HepG2 (cell line): ENCODE data around the gene SP9. TPM values are rescaled to one million over a fixed set of nuclear protein-coding genes. Genes with fewer than 3 reads are reported as not detected.

ENCODE experiments used
- EED ChIP-seq: sonication (generic); formaldehyde crosslinking; IDR thresholded peaks from 2 replicates; pipeline ENCODE4 v1.5.0; 2020; ENCODE audit warnings: mild to moderate bottlenecking, missing genetic modification reagents
- GATAD1 ChIP-seq: IDR thresholded peaks from 2 replicates; pipeline ENCODE4 v1.6.1; 2016; ENCODE audit warnings: missing genetic modification reagents, missing compliant biosample characterization
- JDP2 ChIP-seq: sonication (generic); formaldehyde crosslinking; IDR thresholded peaks from 2 replicates; pipeline ENCODE4 v1.8.1; 2022; ENCODE audit warnings: missing genetic modification reagents, borderline replicate concordance
- KLF12 ChIP-seq: sonication (generic); formaldehyde crosslinking; IDR thresholded peaks from 2 replicates; pipeline ENCODE4 v1.4.0; 2020; ENCODE audit warnings: missing genetic modification reagents, borderline replicate concordance
- MEIS2 ChIP-seq: sonication (generic); formaldehyde crosslinking; IDR thresholded peaks from 2 replicates; pipeline ENCODE4 v1.9.0; 2021; ENCODE audit warnings: mild to moderate bottlenecking, missing genetic modification reagents
- MTA1 ChIP-seq: sonication (generic); formaldehyde crosslinking; IDR thresholded peaks from 2 replicates; pipeline ENCODE4 v1.4.0; 2020; ENCODE audit warnings: missing genetic modification reagents, mild to moderate bottlenecking, borderline replicate concordance
- MXD4 ChIP-seq: IDR thresholded peaks from 2 replicates; pipeline ENCODE4 v1.6.1; 2016; ENCODE audit warnings: mild to moderate bottlenecking, missing biosample characterization, missing genetic modification reagents
- MZF1 ChIP-seq: sonication (generic); formaldehyde crosslinking; IDR thresholded peaks from 2 replicates; pipeline ENCODE4 v1.8.1; 2023; ENCODE audit warnings: mild to moderate bottlenecking, missing genetic modification reagents, borderline replicate concordance
- NCOR1 ChIP-seq: fragments of 200-600 bp; sonication (generic); IDR thresholded peaks from 2 replicates; pipeline ENCODE4 v1.7.0; 2017; ENCODE audit warnings: antibody characterized with exemption, low read length, borderline replicate concordance
- NFKB2 ChIP-seq: sonication (generic); formaldehyde crosslinking; IDR thresholded peaks from 2 replicates; pipeline ENCODE4 v1.4.0; 2020; ENCODE audit warnings: missing genetic modification reagents, borderline replicate concordance
- POGZ ChIP-seq: sonication (generic); formaldehyde crosslinking; IDR thresholded peaks from 2 replicates; pipeline ENCODE4 v1.4.0; 2020; ENCODE audit warnings: mild to moderate bottlenecking, missing genetic modification reagents
- RNF2 ChIP-seq: fragments of 450-650 bp; conservative IDR thresholded peaks from 2 replicates; pipeline ENCODE4 v1.6.1; 2016; ENCODE audit warnings: low read depth
- SALL1 ChIP-seq: sonication (generic); formaldehyde crosslinking; IDR thresholded peaks from 2 replicates; pipeline ENCODE4 v1.8.0; 2022; ENCODE audit warnings: mild to moderate bottlenecking, missing genetic modification reagents
- STAG1 ChIP-seq: sonication (generic); formaldehyde crosslinking; IDR thresholded peaks from 2 replicates; pipeline ENCODE4 v1.4.0; 2020; ENCODE audit warnings: missing genetic modification reagents
- ZNF253 ChIP-seq: sonication (generic); formaldehyde crosslinking; IDR thresholded peaks from 2 replicates; pipeline ENCODE4 v1.8.0; 2022; ENCODE audit warnings: mild to moderate bottlenecking, missing genetic modification reagents, borderline replicate concordance
- ZNF263 ChIP-seq: sonication (generic); formaldehyde crosslinking; IDR thresholded peaks from 2 replicates; pipeline ENCODE4 v1.4.0; 2020; ENCODE audit warnings: missing genetic modification reagents
- ZNF44 ChIP-seq: sonication (generic); formaldehyde crosslinking; IDR thresholded peaks from 2 replicates; pipeline ENCODE4 v1.5.1; 2020; ENCODE audit warnings: mild to moderate bottlenecking, missing genetic modification reagents
- ZNF709 ChIP-seq: sonication (generic); formaldehyde crosslinking; IDR thresholded peaks from 2 replicates; pipeline ENCODE4 v1.5.0; 2020; ENCODE audit warnings: mild to moderate bottlenecking, missing genetic modification reagents
- polyA plus RNA-seq, 8 experiments: library from polyadenylated mRNA; depleted of rRNA in 3 of 8; stranded (reverse) in 7 of 8; unstranded in 1 of 8; fragments of >200 nt; fragmentation: Illumina TruSeq in 4 of 8; extraction: Trizol in 4 of 8; gene quantifications; 2 replicates each; pipeline versions ENCODE4 v1.2.1 to v1.2.3, GENCODE V29; 2011 to 2016; ENCODE audit warnings: low read depth in 4 of 8, missing spikeins in 1 of 8, mixed read lengths in 1 of 8; ENCODE audit not compliant: insufficient read depth in 1 of 8
- total RNA-seq, 5 experiments: library from RNA; depleted of rRNA; stranded (reverse); fragments of >200 nt; fragmentation: Illumina TruSeq; extraction: Trizol; gene quantifications; 2 replicates each; pipeline ENCODE4 v1.2.3, GENCODE V29; 2016; ENCODE audit warnings: low read depth in 1 of 5
- TF ChIP-seq, protein P1 (sequence below): sonication (generic); formaldehyde crosslinking; IDR thresholded peaks from 2 replicates; pipeline ENCODE4 v1.5.0; 2020; ENCODE audit warnings: missing genetic modification reagents
- TF ChIP-seq, protein P2 (sequence below): sonication (generic); formaldehyde crosslinking; IDR thresholded peaks from 2 replicates; pipeline ENCODE4 v1.4.0; 2020; ENCODE audit warnings: missing genetic modification reagents
- TF ChIP-seq, protein P3 (sequence below): sonication (generic); formaldehyde crosslinking; IDR thresholded peaks from 2 replicates; pipeline ENCODE4 v1.5.0; 2020; ENCODE audit warnings: mild to moderate bottlenecking, missing genetic modification reagents
- TF ChIP-seq, protein P4 (sequence below): sonication (generic); formaldehyde crosslinking; IDR thresholded peaks from 2 replicates; pipeline ENCODE4 v1.5.0; 2020; ENCODE audit warnings: missing genetic modification reagents

The SP9 gene
- total and polyA plus RNA-seq, 2 of the 13 experiments (the other 11 are each of a cell fraction or from before 2014, with no cell fraction given): not detected

DNA sequence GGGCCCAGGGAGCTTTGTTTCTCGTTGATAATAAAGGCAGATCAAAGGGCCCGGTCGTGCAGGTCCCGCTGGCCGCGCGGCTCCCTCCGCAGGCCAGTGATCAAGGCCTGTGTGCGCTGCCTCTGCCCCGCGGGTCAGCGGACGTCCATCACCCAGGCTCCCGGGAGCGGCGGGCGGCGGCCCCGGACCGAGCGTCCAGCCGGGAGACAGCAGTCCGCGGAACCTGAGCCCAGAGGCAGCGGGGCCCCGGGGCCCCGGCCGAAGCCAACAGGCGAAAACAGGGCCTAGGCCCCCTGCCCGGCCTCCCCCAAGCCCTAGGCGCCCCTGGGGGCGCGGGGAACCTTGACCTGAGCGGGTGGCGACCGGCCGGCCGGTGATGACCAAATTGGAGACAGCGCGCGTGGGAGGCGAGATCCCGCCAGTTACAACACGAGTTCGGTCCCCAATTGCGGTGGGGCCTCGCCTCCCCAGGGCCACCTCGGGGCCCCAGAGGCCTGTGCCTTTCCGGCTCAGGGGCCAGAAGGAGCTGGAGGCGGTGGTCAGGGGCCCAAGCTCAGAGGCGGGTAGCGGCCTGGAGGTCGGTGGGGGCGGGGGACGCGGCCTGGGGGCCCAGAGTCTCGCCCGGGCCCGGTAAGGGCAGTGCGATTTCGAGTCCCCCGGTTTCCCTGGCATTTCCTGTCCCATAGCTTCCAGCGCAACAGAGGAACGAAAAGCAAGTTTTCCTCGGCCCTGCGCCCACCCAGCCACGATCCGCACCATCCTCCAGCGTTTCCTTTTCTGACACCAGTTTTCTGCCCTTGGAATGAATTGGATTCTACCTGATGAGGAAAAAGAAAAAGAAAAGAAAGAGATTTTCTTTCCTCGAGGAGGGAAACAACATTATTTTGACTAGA lies 5.9 kb downstream of the SP9 start (continued):
- TF ChIP-seq RNF2 (0 out of 2 replicates have a peak, but pooled peaks have one; percentile 38), JDP2 (CRISPR knock-in tag) (no peak), KLF12 (CRISPR knock-in tag) (no peak), POGZ (CRISPR knock-in tag) (peak; percentile 34; the same call in 1 of the 2 replicates), ZNF263 (CRISPR knock-in tag) (no peak), ZNF709 (0 out of 2 replicates have a peak, but pooled peaks have one; percentile 58), ZNF253 (no peak), GATAD1 (CRISPR knock-in tag) (no peak), MTA1 (CRISPR knock-in tag) (peak; percentile 41; the same call in 1 of the 2 replicates), MEIS2 (CRISPR knock-in tag) (peak; percentile 78; the same call in 1 of the 2 replicates), SALL1 (CRISPR knock-in tag) (peak; percentile 24; the same call in 1 of the 2 replicates), NCOR1 (no peak), ZNF44 (CRISPR knock-in tag) (no peak), MZF1 (CRISPR knock-in tag) (no peak), NFKB2 (CRISPR knock-in tag) (no peak), MXD4 (CRISPR knock-in tag) (no peak), EED (peak; percentile 91), STAG1 (CRISPR knock-in tag) (peak; percentile 20)
- TF ChIP-seq, protein P1, sequence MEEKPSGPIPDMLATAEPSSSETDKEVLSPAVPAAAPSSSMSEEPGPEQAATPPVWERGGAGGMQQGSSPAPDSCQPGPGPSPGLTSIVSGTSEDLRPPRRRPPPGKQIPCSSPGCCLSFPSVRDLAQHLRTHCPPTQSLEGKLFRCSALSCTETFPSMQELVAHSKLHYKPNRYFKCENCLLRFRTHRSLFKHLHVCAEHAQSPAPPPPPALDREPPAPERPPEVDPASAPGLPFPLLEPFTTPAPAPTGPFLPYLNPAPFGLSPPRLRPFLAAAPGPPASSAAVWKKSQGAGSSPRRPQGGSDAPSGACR (CRISPR knock-in tag): peak; percentile 55; the same call in 1 of the 2 replicates
- TF ChIP-seq, protein P2, sequence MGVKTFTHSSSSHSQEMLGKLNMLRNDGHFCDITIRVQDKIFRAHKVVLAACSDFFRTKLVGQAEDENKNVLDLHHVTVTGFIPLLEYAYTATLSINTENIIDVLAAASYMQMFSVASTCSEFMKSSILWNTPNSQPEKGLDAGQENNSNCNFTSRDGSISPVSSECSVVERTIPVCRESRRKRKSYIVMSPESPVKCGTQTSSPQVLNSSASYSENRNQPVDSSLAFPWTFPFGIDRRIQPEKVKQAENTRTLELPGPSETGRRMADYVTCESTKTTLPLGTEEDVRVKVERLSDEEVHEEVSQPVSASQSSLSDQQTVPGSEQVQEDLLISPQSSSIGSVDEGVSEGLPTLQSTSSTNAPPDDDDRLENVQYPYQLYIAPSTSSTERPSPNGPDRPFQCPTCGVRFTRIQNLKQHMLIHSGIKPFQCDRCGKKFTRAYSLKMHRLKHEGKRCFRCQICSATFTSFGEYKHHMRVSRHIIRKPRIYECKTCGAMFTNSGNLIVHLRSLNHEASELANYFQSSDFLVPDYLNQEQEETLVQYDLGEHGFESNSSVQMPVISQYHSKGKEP (CRISPR knock-in tag): no peak
- TF ChIP-seq, protein P3, sequence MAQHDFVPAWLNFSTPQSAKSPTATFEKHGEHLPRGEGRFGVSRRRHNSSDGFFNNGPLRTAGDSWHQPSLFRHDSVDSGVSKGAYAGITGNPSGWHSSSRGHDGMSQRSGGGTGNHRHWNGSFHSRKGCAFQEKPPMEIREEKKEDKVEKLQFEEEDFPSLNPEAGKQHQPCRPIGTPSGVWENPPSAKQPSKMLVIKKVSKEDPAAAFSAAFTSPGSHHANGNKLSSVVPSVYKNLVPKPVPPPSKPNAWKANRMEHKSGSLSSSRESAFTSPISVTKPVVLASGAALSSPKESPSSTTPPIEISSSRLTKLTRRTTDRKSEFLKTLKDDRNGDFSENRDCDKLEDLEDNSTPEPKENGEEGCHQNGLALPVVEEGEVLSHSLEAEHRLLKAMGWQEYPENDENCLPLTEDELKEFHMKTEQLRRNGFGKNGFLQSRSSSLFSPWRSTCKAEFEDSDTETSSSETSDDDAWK: no peak
- TF ChIP-seq, protein P4, sequence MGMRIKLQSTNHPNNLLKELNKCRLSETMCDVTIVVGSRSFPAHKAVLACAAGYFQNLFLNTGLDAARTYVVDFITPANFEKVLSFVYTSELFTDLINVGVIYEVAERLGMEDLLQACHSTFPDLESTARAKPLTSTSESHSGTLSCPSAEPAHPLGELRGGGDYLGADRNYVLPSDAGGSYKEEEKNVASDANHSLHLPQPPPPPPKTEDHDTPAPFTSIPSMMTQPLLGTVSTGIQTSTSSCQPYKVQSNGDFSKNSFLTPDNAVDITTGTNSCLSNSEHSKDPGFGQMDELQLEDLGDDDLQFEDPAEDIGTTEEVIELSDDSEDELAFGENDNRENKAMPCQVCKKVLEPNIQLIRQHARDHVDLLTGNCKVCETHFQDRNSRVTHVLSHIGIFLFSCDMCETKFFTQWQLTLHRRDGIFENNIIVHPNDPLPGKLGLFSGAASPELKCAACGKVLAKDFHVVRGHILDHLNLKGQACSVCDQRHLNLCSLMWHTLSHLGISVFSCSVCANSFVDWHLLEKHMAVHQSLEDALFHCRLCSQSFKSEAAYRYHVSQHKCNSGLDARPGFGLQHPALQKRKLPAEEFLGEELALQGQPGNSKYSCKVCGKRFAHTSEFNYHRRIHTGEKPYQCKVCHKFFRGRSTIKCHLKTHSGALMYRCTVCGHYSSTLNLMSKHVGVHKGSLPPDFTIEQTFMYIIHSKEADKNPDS (CRISPR knock-in tag): peak; percentile 66; the same call in 1 of the 2 replicates
